SK-N-SH (cell line): ENCODE results near the gene VGLL4. TPM values are rescaled to one million over a fixed set of nuclear protein-coding genes. Genes with fewer than 3 reads are reported as not detected.

Experiments used
- CTCF ChIA-PET: fragments of 300-600, 350-600 bp; formaldehyde crosslinking; extraction: SDS; loops from one replicate; lab custom pipeline; 2021; lab: Yijun Ruan, JAX
- POLR2A ChIA-PET: fragments of 350-600 bp; sonication (Branson Sonifier 250); formaldehyde crosslinking; extraction: SDS; loops from one replicate; lab custom pipeline; 2020; ENCODE audit warnings: antibody characterized with exemption, inconsistent platforms; lab: Yijun Ruan, JAX
- DNase-seq: peaks from one replicate; pipeline ENCODE4 v3.0.0; 2012
- H2AFZ ChIP-seq: fragments of 200-600 bp; sonication (generic); 2 replicates; pipeline ENCODE4 v1.8.1; 2016; ENCODE audit warnings: antibody characterized with exemption, mild to moderate bottlenecking, low read depth
- H3F3A ChIP-seq: fragments of 200-600 bp; sonication (generic); replicated peaks from 2 replicates; pipeline ENCODE3; 2016; ENCODE audit warnings: antibody characterized with exemption, mild to moderate bottlenecking; ENCODE audit not compliant: insufficient read depth
- H3K27ac ChIP-seq, 2 experiments: fragments of 200-500 bp in 1 of 2; fragments of 200-600 bp in 1 of 2; sonication (Bioruptor generic) in 1 of 2; sonication (generic), shearing (Covaris generic) in 1 of 2; 2 replicates each; pipeline versions ENCODE4 v1.5.1 to v1.6.1; 2014 to 2016; ENCODE audit warnings: low read depth in 2 of 2, inconsistent platforms in 1 of 2, low read length in 1 of 2, mild to moderate bottlenecking in 1 of 2, mixed read lengths in 1 of 2
- H3K27me3 ChIP-seq: fragments of 200-600 bp; sonication (generic), shearing (Covaris generic); 2 replicates; pipeline ENCODE4 v1.6.1; 2016; ENCODE audit warnings: mixed run types; ENCODE audit not compliant: insufficient read depth
- H3K36me3 ChIP-seq, 2 experiments: fragments of 200-500 bp in 1 of 2; fragments of 200-600 bp in 1 of 2; sonication (Bioruptor generic) in 1 of 2; sonication (generic) in 1 of 2; replicated peaks in 1 of 2; 2 replicates each; pipeline versions ENCODE3 to v1.5.1; 2014 to 2016; ENCODE audit warnings: low read length in 1 of 2, mild to moderate bottlenecking in 1 of 2; ENCODE audit not compliant: insufficient read depth in 2 of 2, control insufficient read depth in 1 of 2
- H3K4me1 ChIP-seq, 2 experiments: fragments of 200-500 bp in 1 of 2; fragments of 200-600 bp in 1 of 2; sonication (Bioruptor generic) in 1 of 2; sonication (generic), shearing (Covaris generic) in 1 of 2; 2 replicates each; pipeline versions ENCODE4 v1.5.1 to v1.6.1; 2014 to 2016; ENCODE audit warnings: low read depth in 1 of 2, low read length in 1 of 2, mixed run types in 1 of 2; ENCODE audit not compliant: insufficient read depth in 2 of 2, control insufficient read depth in 1 of 2
- H3K4me2 ChIP-seq: fragments of 200-600 bp; sonication (generic), shearing (Covaris generic); 2 replicates; pipeline ENCODE4 v1.6.1; 2017; ENCODE audit warnings: mixed run types
- H3K4me3 ChIP-seq, 2 experiments: fragments of 200-500 bp in 1 of 2; fragments of 200-600 bp in 1 of 2; sonication (Bioruptor generic) in 1 of 2; sonication (generic), shearing (Covaris generic) in 1 of 2; 2 replicates each; pipeline versions ENCODE4 v1.5.1 to v1.8.1; 2014 to 2016; ENCODE audit warnings: low read depth in 2 of 2, inconsistent platforms in 1 of 2, low read length in 1 of 2, mild to moderate bottlenecking in 1 of 2, mixed read lengths in 1 of 2, moderate library complexity in 1 of 2
- H3K79me2 ChIP-seq: fragments of 200-600 bp; sonication (generic); 2 replicates; pipeline ENCODE4 v1.8.1; 2017; ENCODE audit warnings: mild to moderate bottlenecking; ENCODE audit not compliant: insufficient read depth
- H3K9ac ChIP-seq: fragments of 200-600 bp; sonication (generic); 2 replicates; pipeline ENCODE4 v1.6.1; 2017; ENCODE audit warnings: mixed run types
- H3K9me2 ChIP-seq: fragments of 200-600 bp; sonication (generic); 2 replicates; pipeline ENCODE4 v1.6.1; 2017; ENCODE audit warnings: mixed run types
- H3K9me3 ChIP-seq: fragments of 200-600 bp; sonication (generic); 2 replicates; pipeline ENCODE4 v1.6.1; 2017; ENCODE audit warnings: mixed run types, mild to moderate bottlenecking, moderate library complexity
- H4K20me1 ChIP-seq: fragments of 200-600 bp; sonication (generic); 2 replicates; pipeline ENCODE4 v1.6.1; 2017; ENCODE audit warnings: mild to moderate bottlenecking, mixed run types; ENCODE audit not compliant: insufficient read depth
- CHD2 ChIP-seq: fragments of 150-350 bp; IDR thresholded peaks from 2 replicates; pipeline ENCODE4 v1.6.1; 2018; ENCODE audit warnings: low read length; ENCODE audit not compliant: partially characterized antibody
- ELF1 ChIP-seq: IDR thresholded peaks from 2 replicates; pipeline ENCODE4 v1.4.0; 2012
- EP300 ChIP-seq, 2 experiments: IDR thresholded peaks; 2 replicates each; pipeline versions ENCODE4 v1.4.0 to v1.6.1; 2012; ENCODE audit warnings: borderline replicate concordance in 1 of 2, low read depth in 1 of 2, low read length in 1 of 2
- GABPA ChIP-seq: IDR thresholded peaks from 2 replicates; pipeline ENCODE4 v1.4.0; 2012; ENCODE audit warnings: low read depth, mild to moderate bottlenecking
- RAD21 ChIP-seq: IDR thresholded peaks from 2 replicates; pipeline ENCODE4 v1.6.1; 2012; ENCODE audit warnings: mild to moderate bottlenecking, low read length
- SIN3A ChIP-seq: IDR thresholded peaks from 2 replicates; pipeline ENCODE4 v1.6.1; 2012; ENCODE audit warnings: low read depth, mild to moderate bottlenecking, low read length, moderate library complexity, borderline replicate concordance
- SMC3 ChIP-seq: IDR thresholded peaks from 2 replicates; pipeline ENCODE4 v1.6.1; 2012; ENCODE audit warnings: low read depth, low read length, improper control_type of control experiment
- TAF1 ChIP-seq: IDR thresholded peaks from 2 replicates; pipeline ENCODE4 v1.6.1; 2012; ENCODE audit warnings: low read depth, mild to moderate bottlenecking, low read length, moderate library complexity, borderline replicate concordance
- TCF12 ChIP-seq: IDR thresholded peaks from 2 replicates; pipeline ENCODE4 v1.4.0; 2012
- YY1 ChIP-seq: IDR thresholded peaks from 2 replicates; pipeline ENCODE4 v1.4.0; 2012; ENCODE audit warnings: low read depth, mild to moderate bottlenecking
- whole genome bisulfite sequencing: methylation state at CpG from one replicate; pipeline ENCODE4 v1.1.6; 2017; ENCODE audit warnings: low lambda C conversion rate; 5-methylcytosine and 5-hydroxymethylcytosine counted together
- polyA plus RNA-seq, 3 experiments: library from polyadenylated mRNA; depleted of rRNA; stranded (reverse); fragments of >200 nt; gene quantifications; 2 replicates each; pipeline ENCODE4 v1.2.3, GENCODE V29; 2012
- TF ChIP-seq, protein P1 (sequence below): fragments of 200-600 bp; sonication (generic); IDR thresholded peaks from 2 replicates; pipeline ENCODE4 v1.6.1; 2017; ENCODE audit warnings: antibody characterized with exemption, mild to moderate bottlenecking, moderate library complexity
- TF ChIP-seq, protein P2 (sequence below): IDR thresholded peaks from 2 replicates; pipeline ENCODE4 v1.6.1; 2012; ENCODE audit warnings: mild to moderate bottlenecking, low read depth, low read length, moderate library complexity

The VGLL4 gene
- polyA plus RNA-seq, 1 of the 3 experiments (the other 2 are of a cell fraction), result 48.9 TPM

DNA sequence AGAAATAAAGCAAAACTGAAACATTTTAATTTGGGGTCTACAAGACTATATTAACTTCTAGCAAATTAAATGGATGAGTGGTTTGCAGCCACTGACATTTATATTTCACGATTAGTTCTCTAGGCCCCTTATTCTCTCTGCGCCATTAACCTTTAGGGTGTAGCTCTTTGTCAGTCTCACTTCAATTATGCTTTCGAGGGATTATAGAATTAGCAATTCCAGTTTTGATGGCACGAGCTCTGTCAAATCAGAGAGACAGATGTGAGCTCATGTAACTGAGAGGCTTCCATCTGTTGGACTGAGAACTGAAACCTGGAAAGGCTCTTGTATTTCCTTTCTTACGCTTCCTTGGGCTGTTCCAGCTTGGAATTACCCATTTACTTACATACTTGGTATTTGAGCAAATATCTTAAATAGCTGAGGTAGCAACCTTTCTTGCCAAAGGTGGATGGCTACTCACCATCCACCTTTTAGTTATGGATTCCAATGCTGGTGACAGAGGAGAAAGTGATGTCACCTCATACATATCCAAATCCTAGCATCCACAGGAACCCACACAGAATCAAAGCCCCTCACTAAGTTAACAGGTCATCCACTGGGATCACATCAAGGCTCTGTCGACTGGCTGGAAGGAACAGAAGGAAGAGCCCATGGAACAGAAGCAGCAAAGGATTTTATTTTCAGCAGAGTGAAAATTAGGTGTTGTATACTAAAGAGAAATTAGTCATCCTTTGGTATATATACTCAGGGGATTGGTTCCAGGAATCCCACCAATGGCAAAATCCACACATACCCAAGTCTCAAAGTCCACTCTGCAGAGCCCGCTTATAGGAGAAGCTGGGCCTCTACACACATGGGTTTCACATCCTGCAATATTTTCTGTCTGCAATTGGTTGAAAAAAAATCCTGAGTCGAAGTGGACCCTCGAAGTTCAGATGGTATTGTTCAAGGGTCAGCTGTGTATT, 20.8 kb downstream of the VGLL4 start:
- Histone ChIP-seq H4K20me1 (peaks cover 100% of the 10 kb centered on the region), H3K27me3 (no peaks in the 10 kb centered on the region), H3K9ac (no peak overlapping the region), H3K9me2 (no peaks in the 10 kb centered on the region), H2AFZ (no peak overlapping the region), H3K9me3 (no peaks in the 10 kb centered on the region), H3K4me3 (no peak overlapping the region), H3K4me2 (no peak overlapping the region), H3K4me1 (peaks cover 7 to 8% of the 10 kb centered on the region in 2 experiments; a peak in 2 of 4 replicates), H3K36me3 (peaks cover 0 to 18% of the 10 kb centered on the region in 2 experiments), H3K79me2 (peaks cover 100% of the 10 kb centered on the region), H3K27ac (no peak overlapping the region), H3F3A (no peaks in the 10 kb centered on the region)
- TF ChIP-seq GABPA (no peak), ELF1 (no peak), RAD21 (no peak), TAF1 (no peak), TCF12 (no peak), YY1 (no peak), SIN3A (no peak), EP300 (IDR thresholded peaks at IDR 0.05; ENCODE audit: borderline replicate concordance in 1 of 2, low read depth in 1 of 2, low read length in 1 of 2) (no peak), SMC3 (no peak), CHD2 (no peak)
- TF ChIP-seq, protein P1, sequence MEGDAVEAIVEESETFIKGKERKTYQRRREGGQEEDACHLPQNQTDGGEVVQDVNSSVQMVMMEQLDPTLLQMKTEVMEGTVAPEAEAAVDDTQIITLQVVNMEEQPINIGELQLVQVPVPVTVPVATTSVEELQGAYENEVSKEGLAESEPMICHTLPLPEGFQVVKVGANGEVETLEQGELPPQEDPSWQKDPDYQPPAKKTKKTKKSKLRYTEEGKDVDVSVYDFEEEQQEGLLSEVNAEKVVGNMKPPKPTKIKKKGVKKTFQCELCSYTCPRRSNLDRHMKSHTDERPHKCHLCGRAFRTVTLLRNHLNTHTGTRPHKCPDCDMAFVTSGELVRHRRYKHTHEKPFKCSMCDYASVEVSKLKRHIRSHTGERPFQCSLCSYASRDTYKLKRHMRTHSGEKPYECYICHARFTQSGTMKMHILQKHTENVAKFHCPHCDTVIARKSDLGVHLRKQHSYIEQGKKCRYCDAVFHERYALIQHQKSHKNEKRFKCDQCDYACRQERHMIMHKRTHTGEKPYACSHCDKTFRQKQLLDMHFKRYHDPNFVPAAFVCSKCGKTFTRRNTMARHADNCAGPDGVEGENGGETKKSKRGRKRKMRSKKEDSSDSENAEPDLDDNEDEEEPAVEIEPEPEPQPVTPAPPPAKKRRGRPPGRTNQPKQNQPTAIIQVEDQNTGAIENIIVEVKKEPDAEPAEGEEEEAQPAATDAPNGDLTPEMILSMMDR, result no peak
- TF ChIP-seq, protein P2, sequence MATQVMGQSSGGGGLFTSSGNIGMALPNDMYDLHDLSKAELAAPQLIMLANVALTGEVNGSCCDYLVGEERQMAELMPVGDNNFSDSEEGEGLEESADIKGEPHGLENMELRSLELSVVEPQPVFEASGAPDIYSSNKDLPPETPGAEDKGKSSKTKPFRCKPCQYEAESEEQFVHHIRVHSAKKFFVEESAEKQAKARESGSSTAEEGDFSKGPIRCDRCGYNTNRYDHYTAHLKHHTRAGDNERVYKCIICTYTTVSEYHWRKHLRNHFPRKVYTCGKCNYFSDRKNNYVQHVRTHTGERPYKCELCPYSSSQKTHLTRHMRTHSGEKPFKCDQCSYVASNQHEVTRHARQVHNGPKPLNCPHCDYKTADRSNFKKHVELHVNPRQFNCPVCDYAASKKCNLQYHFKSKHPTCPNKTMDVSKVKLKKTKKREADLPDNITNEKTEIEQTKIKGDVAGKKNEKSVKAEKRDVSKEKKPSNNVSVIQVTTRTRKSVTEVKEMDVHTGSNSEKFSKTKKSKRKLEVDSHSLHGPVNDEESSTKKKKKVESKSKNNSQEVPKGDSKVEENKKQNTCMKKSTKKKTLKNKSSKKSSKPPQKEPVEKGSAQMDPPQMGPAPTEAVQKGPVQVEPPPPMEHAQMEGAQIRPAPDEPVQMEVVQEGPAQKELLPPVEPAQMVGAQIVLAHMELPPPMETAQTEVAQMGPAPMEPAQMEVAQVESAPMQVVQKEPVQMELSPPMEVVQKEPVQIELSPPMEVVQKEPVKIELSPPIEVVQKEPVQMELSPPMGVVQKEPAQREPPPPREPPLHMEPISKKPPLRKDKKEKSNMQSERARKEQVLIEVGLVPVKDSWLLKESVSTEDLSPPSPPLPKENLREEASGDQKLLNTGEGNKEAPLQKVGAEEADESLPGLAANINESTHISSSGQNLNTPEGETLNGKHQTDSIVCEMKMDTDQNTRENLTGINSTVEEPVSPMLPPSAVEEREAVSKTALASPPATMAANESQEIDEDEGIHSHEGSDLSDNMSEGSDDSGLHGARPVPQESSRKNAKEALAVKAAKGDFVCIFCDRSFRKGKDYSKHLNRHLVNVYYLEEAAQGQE, result no peak
- CTCF ChIA-PET, result interaction anchor here (0.8 to 1.1 kb wide), 3 partner anchors 8 to 16 kb away, joined by 3 read pairs; no protein-coding TSS in a partner anchor
- POLR2A ChIA-PET, result no interaction called here
- 99% methylated on average over 9 of the region's 9 CpGs for WGBS
- DNase-seq, result no peak
